GM19324 (cell line): Measurements from ENCODE around the gene SHLD1.
"Not testable (repeated sequence)": the region's sequence is repeated elsewhere in the genome, so short reads cannot be mapped to it uniquely, and the experiment has no call there.

Experiments used
- ATAC-seq: cut with Tn5 transposase; IDR thresholded peaks from one replicate; pipeline ENCODE4 v1.9.1; 2021; ENCODE audit warnings: mild to moderate bottlenecking, moderate library complexity; ENCODE audit not compliant: unreplicated experiment, low FRiP score

SHLD1 gene

DNA sequence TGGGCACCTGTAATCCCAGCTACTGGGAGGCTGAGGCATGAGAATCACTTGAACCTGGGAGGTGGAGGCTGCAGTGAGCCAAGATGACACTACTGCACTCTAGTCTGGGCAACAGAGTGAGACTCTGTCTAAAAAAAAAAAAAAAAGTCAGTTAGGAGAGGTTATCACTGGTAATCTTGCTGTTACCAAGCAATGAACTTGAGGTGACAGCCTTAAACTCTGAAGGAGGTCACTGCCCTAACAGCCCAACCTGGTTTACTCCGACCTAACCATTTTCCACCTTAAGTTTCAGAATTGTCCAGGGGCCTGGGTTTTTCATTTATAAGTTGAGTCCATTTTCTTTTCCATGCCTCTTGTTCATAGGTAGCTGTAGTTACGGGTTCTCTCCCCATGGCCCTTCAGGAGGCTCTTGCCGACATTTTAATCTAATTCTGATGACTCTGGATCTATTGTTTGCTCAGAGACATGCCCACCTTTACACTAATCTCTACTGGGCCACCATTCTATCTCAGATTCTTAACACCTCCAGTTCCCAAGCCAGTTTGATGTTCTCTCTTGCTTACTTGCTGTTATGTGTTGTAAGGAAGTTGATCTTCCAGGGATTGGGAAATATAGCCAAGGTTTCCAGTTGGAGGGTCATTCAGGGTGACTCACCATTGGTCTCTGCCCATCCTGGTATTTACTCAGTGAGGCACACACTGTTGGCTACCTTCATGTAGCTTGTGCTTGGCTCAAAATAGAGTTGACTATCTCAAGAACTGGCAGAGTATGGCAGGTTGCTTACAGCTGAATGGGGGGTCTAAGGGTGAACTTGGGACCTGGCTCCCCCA lies 29.1 kb downstream of the SHLD1 start:
- ATAC-seq: no peak

DNA sequence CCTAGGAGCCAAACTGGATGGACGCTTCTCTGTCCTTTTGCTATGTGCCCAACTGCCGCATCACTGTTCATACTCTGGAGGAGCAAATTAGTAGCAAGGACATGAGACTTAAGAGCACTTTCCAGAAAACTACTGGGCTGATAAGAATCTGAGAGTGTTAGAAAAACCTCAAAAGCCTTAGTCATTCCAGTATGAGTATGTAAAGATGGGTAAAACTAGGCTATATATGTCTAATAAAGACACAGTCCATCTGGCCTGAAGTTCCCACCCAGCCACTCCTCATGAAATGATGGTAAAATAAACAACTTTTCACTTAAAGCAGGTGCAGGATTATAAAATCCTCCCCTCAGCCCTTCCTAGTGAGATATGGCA lies 30.6 kb downstream of the SHLD1 start:
- no peak for ATAC-seq

- ATAC-seq: not testable (repeated sequence)
These were observed 31.2 kb downstream of the SHLD1 start for GRCh38 chr20:5781367-5781766.

- ATAC-seq: no peak
These were observed 31.9 kb downstream of the SHLD1 start for GRCh38 chr20:5781798-5782750.

GRCh38 chr20:5784735-5785134 lies 34.5 kb downstream of the SHLD1 start:
- ATAC-seq: no peak

DNA sequence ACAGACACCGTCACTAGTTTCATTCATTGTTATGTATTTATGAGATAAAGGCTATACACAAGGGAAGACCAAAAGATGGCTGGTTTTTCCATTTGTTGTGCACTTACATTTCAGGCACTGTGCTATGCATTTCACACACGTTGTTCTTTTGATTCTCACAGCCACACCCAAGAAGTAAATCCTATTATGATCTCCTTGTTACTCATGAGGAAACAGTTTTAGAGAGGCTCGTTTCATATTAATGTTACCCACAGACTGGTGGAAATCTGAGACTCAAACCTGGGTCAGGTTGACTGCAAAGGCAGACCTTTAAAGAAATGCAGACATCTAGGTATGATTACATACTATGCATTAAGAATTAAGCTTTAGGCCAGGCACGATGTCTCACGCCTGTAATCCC lies 34.9 kb downstream of the SHLD1 start:
- no peak for ATAC-seq

DNA sequence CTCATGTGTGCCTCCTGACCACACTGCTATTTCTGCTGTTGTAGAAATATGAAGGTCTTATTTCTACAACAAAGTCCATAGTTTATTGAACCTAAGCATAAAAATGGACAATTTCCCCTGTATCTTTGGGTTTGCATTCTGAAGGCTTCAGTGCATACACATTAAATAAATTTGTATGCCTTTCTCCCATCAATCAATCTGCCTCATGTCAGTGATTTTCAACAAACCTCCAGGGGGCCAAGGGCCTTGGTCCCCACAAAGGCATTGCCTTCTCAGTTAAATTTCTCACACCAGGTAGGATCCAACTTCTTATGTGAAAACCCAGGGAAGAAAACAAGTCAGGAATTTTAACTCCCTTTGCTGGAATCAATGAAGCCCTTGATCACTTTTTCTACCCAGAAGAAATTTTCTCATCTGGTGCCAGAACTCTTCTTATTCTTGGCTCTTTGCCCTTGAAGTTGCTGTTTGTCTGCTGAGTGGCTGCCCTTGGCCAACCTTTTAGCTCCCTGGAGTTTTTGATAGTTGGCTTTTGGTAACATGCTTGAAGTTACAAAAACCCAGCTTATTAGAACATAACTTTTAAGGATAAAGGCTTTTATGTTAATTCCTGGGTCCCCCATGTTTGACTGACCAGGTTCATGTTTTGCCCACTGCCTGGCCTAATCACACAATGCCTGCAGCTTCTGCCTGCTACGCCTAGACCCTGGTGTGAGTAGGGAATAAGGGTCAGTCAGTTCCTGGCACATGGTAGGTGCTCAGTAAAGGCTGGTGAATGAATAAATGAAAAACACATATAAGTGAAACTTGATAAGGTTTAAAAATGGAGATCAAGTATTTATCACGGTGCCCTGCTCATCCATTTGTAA lies 37.0 kb downstream of the SHLD1 start:
- no peak for ATAC-seq

GRCh38 chr20:5787796-5788165 lies 37.6 kb downstream of the SHLD1 start:
- no peak for ATAC-seq

- no peak for ATAC-seq
These were observed 38.2 kb downstream of the SHLD1 start for GRCh38 chr20:5788385-5788895.

DNA sequence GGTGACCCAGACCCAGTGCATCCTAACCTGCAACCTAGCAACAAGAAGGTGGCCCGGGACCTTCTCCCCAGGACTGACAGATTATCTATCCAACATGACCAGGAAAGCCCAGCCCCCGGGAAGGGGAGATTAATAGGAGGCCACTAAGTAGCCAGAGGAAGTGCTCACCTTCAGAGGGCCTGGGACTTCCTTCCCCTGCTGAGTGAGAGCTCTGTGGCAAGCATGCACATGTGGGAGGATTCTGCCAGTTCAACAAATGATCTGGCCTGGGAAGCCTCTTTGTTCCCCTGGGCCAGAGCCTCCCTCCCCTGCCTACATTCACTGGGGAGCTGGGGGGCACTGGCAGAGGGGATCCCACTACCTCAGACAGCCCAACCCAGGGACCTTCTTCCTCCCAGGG lies 39.6 kb downstream of the SHLD1 start:
- ATAC-seq: no peak

GRCh38 chr20:5793916-5794315 lies 43.7 kb downstream of the SHLD1 start:
- ATAC-seq: no peak

DNA sequence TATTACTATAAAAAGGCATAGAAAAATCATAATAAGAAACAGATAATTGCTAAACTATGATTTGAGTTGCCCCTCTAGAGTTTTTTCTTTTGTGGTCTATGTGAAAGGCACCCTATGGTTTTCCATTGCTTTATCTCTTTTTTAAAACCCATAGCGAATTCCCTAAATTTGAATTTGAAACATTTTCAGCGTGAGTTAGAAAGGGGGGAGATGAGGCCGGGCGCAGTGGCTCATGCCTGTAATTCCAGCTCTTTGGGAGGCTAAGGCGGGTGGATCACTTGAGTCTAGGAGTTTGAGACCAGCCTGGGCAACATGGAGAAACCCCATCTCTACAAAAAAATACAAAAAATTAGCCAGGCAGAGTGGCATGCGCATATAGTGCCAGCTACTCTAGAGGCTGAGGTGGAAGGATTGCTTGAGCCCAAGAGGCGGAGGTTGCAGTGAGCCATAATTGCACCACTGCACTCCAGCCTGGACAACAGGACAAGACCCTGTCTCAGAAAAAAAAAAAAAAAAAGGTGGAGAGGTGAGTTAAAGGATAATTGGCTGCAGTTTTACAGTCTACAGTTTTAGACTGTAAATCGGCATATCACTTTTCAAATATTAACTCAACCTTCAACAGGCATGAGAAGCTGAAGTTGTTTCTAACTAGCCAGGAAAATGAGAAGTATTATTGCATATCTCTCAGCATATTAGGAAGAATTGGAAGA lies 46.3 kb downstream of the SHLD1 start:
- no peak for ATAC-seq

GRCh38 chr20:5797165-5797564 lies 47.0 kb downstream of the SHLD1 start:
- ATAC-seq: no peak

- peak; percentile 94 for ATAC-seq
These were observed 47.8 kb downstream of the SHLD1 start for GRCh38 chr20:5797843-5798462.

GRCh38 chr20:5803754-5804303 lies 53.6 kb downstream of the SHLD1 start:
- not testable (repeated sequence) for ATAC-seq

DNA sequence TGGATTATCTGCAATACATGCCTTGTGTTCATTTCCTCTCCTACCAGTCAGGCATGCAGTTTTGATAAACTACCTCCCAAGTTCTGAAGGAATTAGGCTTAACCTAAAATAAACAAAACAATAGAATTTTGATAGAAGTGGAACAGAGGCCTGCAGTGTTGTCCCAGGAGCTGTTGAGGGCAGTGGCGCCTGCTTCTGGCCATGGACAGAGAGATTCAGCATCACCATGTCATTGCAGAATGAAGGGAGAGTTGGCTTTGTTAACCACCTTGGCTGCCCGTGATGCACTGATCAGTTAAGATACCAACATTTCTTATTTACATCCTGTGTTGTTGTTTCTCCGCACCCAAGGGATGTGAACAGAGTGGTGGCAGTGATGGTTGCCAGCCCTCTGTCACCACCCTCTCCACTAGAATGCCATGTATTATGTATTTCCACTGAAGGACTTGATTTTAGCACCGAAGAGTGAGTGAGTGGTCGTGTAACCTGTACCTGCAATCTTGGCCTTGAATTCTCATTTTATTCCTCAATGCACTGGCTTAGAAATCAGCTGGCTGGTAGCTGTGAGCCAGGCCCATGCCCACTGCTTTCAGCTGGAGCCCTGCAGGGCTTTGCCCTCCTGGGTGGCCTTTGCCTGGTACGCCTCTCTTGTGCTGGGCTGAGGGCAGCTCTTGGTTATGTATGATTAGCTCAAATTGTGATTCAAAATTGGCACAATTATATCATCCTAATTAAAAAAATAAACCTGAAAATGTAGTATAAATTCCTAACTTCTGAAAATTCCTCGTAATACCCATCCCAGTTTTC lies 56.5 kb downstream of the SHLD1 start:
- ATAC-seq: no peak

- no peak for ATAC-seq
These were observed 57.2 kb downstream of the SHLD1 start for GRCh38 chr20:5807431-5807830.

DNA sequence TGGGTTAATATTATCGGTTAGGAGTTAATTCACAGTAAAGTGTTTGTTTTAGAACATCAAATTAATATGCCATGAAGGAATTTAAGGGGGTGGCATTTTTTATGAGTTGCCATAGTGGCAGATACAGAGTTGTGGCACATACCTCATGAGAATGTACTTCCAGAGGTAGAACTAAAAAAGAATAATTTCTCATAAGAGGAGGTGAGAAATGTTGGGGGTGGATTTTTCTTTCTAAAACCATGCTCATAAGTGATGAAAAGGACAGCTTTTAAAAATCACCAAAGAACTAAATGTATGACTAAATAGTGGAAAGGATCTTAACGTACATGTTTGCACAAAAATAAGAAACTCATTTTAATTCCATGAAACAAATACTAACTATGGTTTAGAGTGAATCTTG lies 58.7 kb downstream of the SHLD1 start:
- ATAC-seq: no peak
